ENCODE data around the gene URI1. TPM values are rescaled to one million over a fixed set of nuclear protein-coding genes. Genes with fewer than 3 reads are reported as not detected.

The URI1 gene
- total RNA-seq, 1 donor from 2014 or later: 61.7 TPM

DNA sequence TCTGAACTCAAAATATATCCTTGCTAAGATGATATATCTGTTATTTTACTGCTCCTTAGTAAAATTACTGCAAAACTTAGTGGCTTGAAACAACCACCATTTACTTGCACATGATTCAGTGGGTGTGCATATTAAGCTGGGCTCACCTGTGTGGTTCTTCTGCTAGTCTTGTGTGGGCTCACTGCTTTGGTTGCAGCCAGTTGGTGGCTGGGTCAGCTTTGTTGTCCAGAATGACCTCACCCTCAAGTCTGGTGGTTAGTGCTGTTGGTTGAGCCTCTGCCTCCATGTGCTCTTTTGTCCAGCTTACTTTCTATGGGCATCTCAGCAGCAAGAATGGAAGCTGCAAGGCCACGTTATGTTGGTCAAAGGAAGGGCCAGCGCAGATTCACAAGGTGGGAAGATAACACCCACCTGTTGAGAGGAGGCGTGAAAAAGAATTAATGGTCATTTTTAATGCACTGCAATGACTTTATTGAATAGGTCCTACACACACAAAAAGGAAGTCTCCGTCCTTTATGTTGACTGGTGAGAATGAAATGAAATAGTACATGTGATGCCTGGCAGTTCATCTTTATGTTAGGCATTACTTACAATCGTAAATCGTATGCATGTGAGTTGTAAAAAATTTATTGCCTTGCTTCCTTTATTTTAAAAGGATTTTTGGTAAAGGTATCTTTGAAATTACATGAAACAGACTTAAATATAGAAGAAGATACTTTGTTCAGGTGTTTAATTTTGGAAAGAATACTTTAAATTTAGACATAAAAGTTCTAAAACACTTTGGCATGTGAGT, 34.3 kb downstream of the URI1 start:
- Mint-ChIP-seq H3K36me3 (no peaks in the 10 kb centered on the region), H3K4me3 (no peak overlapping the region), H3K27ac (no peak overlapping the region), H3K4me1 (peaks cover 29% of the 10 kb centered on the region), H3K9me3 (no peaks in the 10 kb centered on the region), H3K27me3 (ENCODE audit: low read depth) (no peaks in the 10 kb centered on the region)
- TF ChIP-seq, protein P1, sequence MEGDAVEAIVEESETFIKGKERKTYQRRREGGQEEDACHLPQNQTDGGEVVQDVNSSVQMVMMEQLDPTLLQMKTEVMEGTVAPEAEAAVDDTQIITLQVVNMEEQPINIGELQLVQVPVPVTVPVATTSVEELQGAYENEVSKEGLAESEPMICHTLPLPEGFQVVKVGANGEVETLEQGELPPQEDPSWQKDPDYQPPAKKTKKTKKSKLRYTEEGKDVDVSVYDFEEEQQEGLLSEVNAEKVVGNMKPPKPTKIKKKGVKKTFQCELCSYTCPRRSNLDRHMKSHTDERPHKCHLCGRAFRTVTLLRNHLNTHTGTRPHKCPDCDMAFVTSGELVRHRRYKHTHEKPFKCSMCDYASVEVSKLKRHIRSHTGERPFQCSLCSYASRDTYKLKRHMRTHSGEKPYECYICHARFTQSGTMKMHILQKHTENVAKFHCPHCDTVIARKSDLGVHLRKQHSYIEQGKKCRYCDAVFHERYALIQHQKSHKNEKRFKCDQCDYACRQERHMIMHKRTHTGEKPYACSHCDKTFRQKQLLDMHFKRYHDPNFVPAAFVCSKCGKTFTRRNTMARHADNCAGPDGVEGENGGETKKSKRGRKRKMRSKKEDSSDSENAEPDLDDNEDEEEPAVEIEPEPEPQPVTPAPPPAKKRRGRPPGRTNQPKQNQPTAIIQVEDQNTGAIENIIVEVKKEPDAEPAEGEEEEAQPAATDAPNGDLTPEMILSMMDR (IDR thresholded peaks at IDR 0.05; ENCODE audit: unreplicated experiment): no peak
- no peak for DNase-seq (ENCODE audit: low spot score in 2 of 2, unreplicated experiment in 2 of 2)

DNA sequence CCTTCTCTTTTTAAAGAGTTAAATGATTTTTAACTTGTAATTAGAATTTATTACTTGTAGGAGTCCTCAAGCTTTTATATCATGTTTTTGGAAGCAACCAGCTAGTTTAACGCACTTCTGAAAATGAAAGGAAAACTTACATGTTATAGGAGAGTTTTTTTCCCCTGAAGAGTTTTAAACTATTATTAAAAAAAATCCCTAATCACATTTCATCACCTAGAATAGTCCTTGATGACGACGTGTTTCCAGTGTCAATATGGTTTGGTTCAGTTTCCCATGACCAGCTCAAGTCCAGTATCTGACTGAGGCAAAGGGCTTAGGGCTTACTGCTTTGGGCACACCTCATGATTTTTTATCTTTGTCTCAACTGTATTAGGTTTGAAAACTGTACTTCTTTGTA, 36.0 kb downstream of the URI1 start:
- no peak for DNase-seq (ENCODE audit: low spot score in 2 of 2, unreplicated experiment in 2 of 2)
- TF ChIP-seq, protein P1 (IDR thresholded peaks at IDR 0.05; ENCODE audit: unreplicated experiment): no peak
- Mint-ChIP-seq H3K9me3 (no peaks in the 10 kb centered on the region), H3K27me3 (ENCODE audit: low read depth) (no peaks in the 10 kb centered on the region), H3K36me3 (no peaks in the 10 kb centered on the region), H3K4me3 (no peak overlapping the region), H3K27ac (peak overlapping the region; percentile 39), H3K4me1 (peaks cover 30% of the 10 kb centered on the region)

DNA sequence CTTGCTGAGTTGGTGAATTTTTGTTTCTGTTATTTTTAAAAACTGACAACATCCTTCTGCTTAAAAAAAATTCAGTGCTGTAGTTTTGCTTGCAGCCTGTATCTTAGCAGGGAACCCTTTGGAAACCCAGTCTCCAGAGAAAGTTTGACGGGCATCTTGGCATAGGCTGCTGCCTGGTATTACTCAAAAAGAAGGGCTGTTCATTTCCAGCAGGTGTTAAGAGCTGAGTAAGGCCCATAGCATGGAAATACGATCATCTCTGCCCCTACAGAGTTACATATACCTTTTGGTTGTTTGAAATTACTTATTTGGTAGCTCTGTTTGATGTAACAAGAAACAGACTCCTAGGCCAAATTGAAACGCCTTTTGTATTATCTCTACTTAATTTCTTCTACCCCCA, 41.5 kb downstream of the URI1 start:
- no peak overlapping the region for H3K4me3 Mint-ChIP-seq
- TF ChIP-seq, protein P1 (IDR thresholded peaks at IDR 0.05; ENCODE audit: unreplicated experiment): no peak
- H3K36me3 Mint-ChIP-seq: peaks cover 9% of the 10 kb centered on the region
- no peaks in the 10 kb centered on the region for H3K27me3 Mint-ChIP-seq (ENCODE audit: low read depth)
- no peaks in the 10 kb centered on the region for H3K9me3 Mint-ChIP-seq
- H3K27ac Mint-ChIP-seq: peak overlapping the region; percentile 33
- DNase-seq (ENCODE audit: low spot score in 2 of 2, unreplicated experiment in 2 of 2): no peak
- peaks cover 16% of the 10 kb centered on the region for H3K4me1 Mint-ChIP-seq

DNA sequence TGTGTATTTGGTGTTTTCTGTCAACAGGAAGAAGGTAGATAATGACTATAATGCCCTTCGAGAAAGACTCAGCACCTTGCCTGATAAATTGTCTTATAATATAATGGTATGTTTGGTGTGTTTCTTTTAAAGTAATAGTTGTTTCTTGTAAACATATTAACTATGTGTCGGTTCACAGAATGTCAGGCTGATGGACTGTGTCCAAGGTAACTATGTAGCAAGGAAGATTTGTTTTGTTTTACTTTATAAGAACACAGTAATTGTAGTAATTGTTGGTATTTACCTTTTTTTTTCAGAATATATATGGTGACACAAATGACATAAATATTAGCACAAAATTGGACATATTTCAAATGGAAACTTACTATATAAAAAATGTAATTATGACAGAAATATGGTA, 43.2 kb downstream of the URI1 start:
- Mint-ChIP-seq H3K9me3 (peaks cover under 1% of the 10 kb centered on the region), H3K27ac (no peak overlapping the region), H3K27me3 (ENCODE audit: low read depth) (no peaks in the 10 kb centered on the region), H3K36me3 (peaks cover 18% of the 10 kb centered on the region), H3K4me1 (peaks cover 16% of the 10 kb centered on the region), H3K4me3 (no peak overlapping the region)
- no peak for DNase-seq (ENCODE audit: low spot score in 2 of 2, unreplicated experiment in 2 of 2)
- TF ChIP-seq, protein P1 (IDR thresholded peaks at IDR 0.05; ENCODE audit: unreplicated experiment): no peak

DNA sequence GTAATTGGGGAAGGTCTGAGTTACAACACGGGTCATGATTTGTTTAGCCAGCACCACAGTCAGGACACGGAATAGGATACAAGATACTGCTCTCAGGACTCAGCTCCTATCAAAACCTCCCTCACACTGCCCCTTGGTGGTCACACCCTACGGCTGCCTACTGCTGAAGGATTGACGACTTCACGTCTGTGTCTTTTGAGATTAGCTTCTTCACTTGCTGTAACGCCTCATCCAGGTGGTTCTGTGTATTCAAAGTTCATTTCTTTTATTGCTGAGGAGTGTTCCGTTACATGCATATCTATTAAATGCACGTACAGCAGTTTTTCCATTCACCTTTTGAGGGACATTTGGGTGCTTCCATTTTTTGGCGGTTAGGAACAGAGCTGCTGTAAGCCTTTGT, 46.3 kb downstream of the URI1 start:
- Mint-ChIP-seq H3K27me3 (ENCODE audit: low read depth) (no peaks in the 10 kb centered on the region), H3K27ac (no peak overlapping the region), H3K36me3 (peaks cover 47% of the 10 kb centered on the region), H3K4me3 (no peak overlapping the region), H3K4me1 (peaks cover 9% of the 10 kb centered on the region), H3K9me3 (peaks cover 26% of the 10 kb centered on the region)
- no peak for DNase-seq (ENCODE audit: low spot score in 2 of 2, unreplicated experiment in 2 of 2)
- TF ChIP-seq, protein P1 (IDR thresholded peaks at IDR 0.05; ENCODE audit: unreplicated experiment): no peak

Data from mesothelial cell of epicardium (in vitro differentiated cells).